Activated B cell treated with CpG ODN at 0.5 μM for 24 hours (primary cell): ENCODE measurements around the gene TSSK6. TPM values are rescaled to one million over a fixed set of nuclear protein-coding genes. Genes with fewer than 3 reads are reported as not detected.

Experiments used
- ATAC-seq: fragments of 200-7000 bp; cut with Tn5 transposase; one replicate; pipeline ENCODE4 v1.10.0; 2021; ENCODE audit warnings: low read depth, mild to moderate bottlenecking, moderate library complexity
- CTCF ChIA-PET: fragments of 350-600 bp; sonication (Branson Sonifier 250); formaldehyde crosslinking; loops from one replicate; lab custom pipeline; 2021; ENCODE audit warnings: antibody characterized with exemption; lab: Charles Lee
- POLR2A ChIA-PET: fragments of 350-600 bp; sonication (Branson Sonifier 250); formaldehyde crosslinking; loops from one replicate; lab custom pipeline; 2021; ENCODE audit warnings: antibody characterized with exemption; lab: Charles Lee
- DNase-seq: peaks from one replicate; pipeline ENCODE4 v3.0.0; 2022
- H3K27ac Mint-ChIP-seq: one replicate; pipeline ENCODE4 v1.8.0; 2020; ENCODE audit warnings: mixed read lengths
- H3K27me3 Mint-ChIP-seq: one replicate; pipeline ENCODE4 v1.8.0; 2021; ENCODE audit warnings: mixed read lengths
- H3K36me3 Mint-ChIP-seq: one replicate; pipeline ENCODE4 v1.8.0; 2021; ENCODE audit warnings: low read depth, mixed read lengths
- H3K4me1 Mint-ChIP-seq: one replicate; pipeline ENCODE4 v1.8.0; 2021; ENCODE audit warnings: mixed read lengths
- H3K4me3 Mint-ChIP-seq: one replicate; pipeline ENCODE4 v1.8.0; 2020; ENCODE audit warnings: mild to moderate bottlenecking, mixed read lengths
- H3K9me3 Mint-ChIP-seq: one replicate; pipeline ENCODE4 v1.8.0; 2020; ENCODE audit warnings: mixed read lengths
- CTCF ChIP-seq: fragments of 200-600 bp; IDR thresholded peaks from one replicate; pipeline ENCODE4 v1.8.0; 2022; ENCODE audit warnings: antibody characterized with exemption, mild to moderate bottlenecking
- intact Hi-C: fragments of 100-400 bp; cut with micrococcal nuclease; formaldehyde crosslinking; loops from one replicate; pipeline ENCODE4 v1.15.1; 2024
- total RNA-seq: library from RNA; stranded (reverse); gene quantifications from 2 replicates; pipeline ENCODE4 v1.2.3, GENCODE V29; 2022

Gene TSSK6
- total RNA-seq, 1 donor from 2014 or later: 4.3 TPM

DNA sequence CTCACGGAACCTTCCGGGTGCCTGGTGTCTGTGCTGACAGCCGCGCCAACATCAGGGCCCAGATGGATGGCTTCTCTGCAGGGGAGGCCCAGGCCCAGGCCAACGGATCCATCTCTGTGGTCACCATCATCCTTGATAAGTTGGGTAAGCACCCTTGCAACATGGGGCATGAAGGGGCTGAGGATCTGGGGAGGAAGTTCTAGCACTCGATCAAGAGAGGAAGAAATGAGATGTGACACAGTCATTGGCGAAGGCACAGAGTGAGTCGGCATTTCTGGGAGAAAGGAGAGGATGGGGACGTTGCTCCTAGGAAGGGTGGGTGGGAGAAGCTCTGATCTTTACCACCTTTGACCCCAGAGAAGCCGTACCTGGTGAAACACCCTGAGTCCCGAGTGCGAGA, 27.2 kb upstream of the TSSK6 start:
- Mint-ChIP-seq H3K4me3 (no peak overlapping the region), H3K36me3 (no peaks in the 10 kb centered on the region), H3K27ac (no peak overlapping the region), H3K27me3 (peaks cover 20% of the 10 kb centered on the region), H3K9me3 (no peaks in the 10 kb centered on the region), H3K4me1 (peaks cover 25% of the 10 kb centered on the region)
- TF ChIP-seq CTCF: no peak
- intact Hi-C loops: loop anchor here (5.0 kb wide), 1 partner anchor 55 kb away; no protein-coding TSS in a partner anchor
- ChIA-PET CTCF (interaction anchor here (1.6 kb wide), 1 partner anchor 10 kb away, joined by 5 read pairs; no protein-coding TSS in a partner anchor), POLR2A (no interaction called here)
- ATAC-seq: no peak
- no peak for DNase-seq

DNA sequence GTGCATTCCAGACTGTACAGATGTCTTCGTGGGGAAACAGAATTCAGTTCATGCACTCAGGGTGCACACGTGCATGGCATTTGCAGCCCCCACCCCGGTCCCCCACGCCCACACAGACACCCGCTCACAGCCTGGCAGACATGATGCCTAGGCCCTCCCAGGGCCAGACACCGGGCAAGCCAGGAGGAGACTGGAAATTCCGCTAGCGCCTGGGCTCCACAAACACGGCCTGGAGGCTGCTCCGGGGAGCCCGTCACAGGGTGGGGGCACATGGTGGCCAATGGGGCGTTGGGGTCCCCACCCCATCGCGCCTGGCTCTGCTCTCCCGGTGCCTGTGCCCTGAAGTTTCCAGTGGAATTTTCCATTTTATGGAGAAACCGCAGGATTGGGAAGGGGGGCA, 26.3 kb upstream of the TSSK6 start:
- intact Hi-C loops: loop anchor here (5.0 kb wide), 1 partner anchor 56 kb away; no protein-coding TSS in a partner anchor
- no peaks in the 10 kb centered on the region for H3K9me3 Mint-ChIP-seq

GRCh38 chr19:19540715-19541515, 25.6 kb upstream of the TSSK6 start:
- Mint-ChIP-seq H3K9me3 (no peaks in the 10 kb centered on the region), H3K4me1 (peaks cover 28% of the 10 kb centered on the region), H3K27ac (no peak overlapping the region), H3K36me3 (no peaks in the 10 kb centered on the region), H3K27me3 (peaks cover 20% of the 10 kb centered on the region), H3K4me3 (peak overlapping the region; percentile 68)
- ATAC-seq: peak; percentile 78
- intact Hi-C loops: loop anchor here (5.0 kb wide), 1 partner anchor 56 kb away; no protein-coding TSS in a partner anchor
- CTCF ChIA-PET: interaction anchor here (0.7 kb wide), 1 partner anchor 20 kb away, joined by 3 read pairs; no protein-coding TSS in a partner anchor
- peak; percentile 55 for DNase-seq
- POLR2A ChIA-PET: interaction anchor here (0.6 to 1.5 kb wide), 4 partner anchors 17 to 308 kb away, joined by 3 to 7 read pairs (median 4); no protein-coding TSS in a partner anchor
- no peak for TF ChIP-seq CTCF

More for the DNA sequence above, 26.3 kb upstream of the TSSK6 start:
- TF ChIP-seq CTCF: no peak
- Mint-ChIP-seq H3K4me3 (no peak overlapping the region), H3K4me1 (peaks cover 28% of the 10 kb centered on the region), H3K36me3 (no peaks in the 10 kb centered on the region), H3K27me3 (peaks cover 20% of the 10 kb centered on the region), H3K27ac (no peak overlapping the region)
- ATAC-seq (no peak), DNase-seq (no peak)
- POLR2A ChIA-PET: interaction anchor here (0.6 to 1.0 kb wide), 2 partner anchors 16 to 84 kb away, joined by 3 to 4 read pairs; no protein-coding TSS in a partner anchor
- CTCF ChIA-PET: no interaction called here

DNA sequence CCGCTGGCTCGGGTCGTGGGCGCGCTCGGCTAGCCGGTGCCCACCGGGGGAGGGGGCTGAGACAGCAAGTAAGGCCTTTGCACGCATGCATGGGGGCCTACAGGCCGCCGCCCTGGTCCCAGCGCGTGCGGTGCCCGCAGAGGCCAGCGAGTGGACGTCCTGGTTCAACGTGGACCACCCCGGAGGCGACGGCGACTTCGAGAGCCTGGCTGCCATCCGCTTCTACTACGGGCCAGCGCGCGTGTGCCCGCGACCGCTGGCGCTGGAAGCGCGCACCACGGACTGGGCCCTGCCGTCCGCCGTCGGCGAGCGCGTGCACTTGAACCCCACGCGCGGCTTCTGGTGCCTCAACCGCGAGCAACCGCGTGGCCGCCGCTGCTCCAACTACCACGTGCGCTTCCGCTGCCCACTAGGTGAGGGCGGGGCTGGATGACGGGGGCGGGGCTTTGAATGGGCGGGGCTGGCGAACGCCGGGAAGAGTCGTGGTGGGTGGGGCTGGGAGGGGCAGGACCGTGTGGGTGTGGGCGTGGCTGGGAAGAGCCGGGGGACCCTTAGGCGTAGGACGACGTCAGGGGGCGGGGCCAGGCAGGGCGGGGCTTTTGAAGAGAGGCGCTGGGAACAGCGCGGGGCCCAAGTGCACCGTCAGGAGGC, 24.8 kb upstream of the TSSK6 start:
- no peak for TF ChIP-seq CTCF
- Mint-ChIP-seq H3K4me3 (peak overlapping the region; percentile 68), H3K27me3 (peaks cover 20% of the 10 kb centered on the region), H3K27ac (no peak overlapping the region), H3K9me3 (no peaks in the 10 kb centered on the region), H3K4me1 (peaks cover 28% of the 10 kb centered on the region), H3K36me3 (no peaks in the 10 kb centered on the region)
- intact Hi-C loops: loop anchor here (5.0 kb wide), 1 partner anchor 57 kb away; no protein-coding TSS in a partner anchor
- DNase-seq: peak; percentile 45
- ATAC-seq: peak; percentile 59
- POLR2A ChIA-PET: interaction anchor here (0.6 to 1.5 kb wide), 2 partner anchors 59 to 309 kb away, joined by 3 to 7 read pairs; no protein-coding TSS in a partner anchor
- CTCF ChIA-PET: interaction anchor here (0.7 kb wide), 1 partner anchor 21 kb away, joined by 3 read pairs; no protein-coding TSS in a partner anchor
